ENCODE measurements around the gene GNAS. TPM values are rescaled to one million over a fixed set of nuclear protein-coding genes. Genes with fewer than 3 reads are reported as not detected.

GNAS gene
- total RNA-seq, 2 experiments from 2014 or later: 912 to 952 TPM

- no peak overlapping the region for H3K27ac Mint-ChIP-seq
- H3K36me3 Mint-ChIP-seq (ENCODE audit: low read depth): no peaks in the 10 kb centered on the region
- peaks cover 45% of the 10 kb centered on the region for H3K4me1 Mint-ChIP-seq (ENCODE audit: low read depth)
- ChIA-PET POLR2A (interaction anchor here (1.3 kb wide), 1 partner anchor 10 kb away, joined by 4 read pairs; no protein-coding TSS in a partner anchor), CTCF (interaction anchor here (0.9 to 2.7 kb wide), 3 partner anchors 8 to 10 kb away, joined by 4 to 8 read pairs (median 7); no protein-coding TSS in a partner anchor)
- H3K9me3 Mint-ChIP-seq (ENCODE audit: insufficient read depth): no peaks in the 10 kb centered on the region
- no peak for ATAC-seq
- no peak overlapping the region for H3K4me3 Mint-ChIP-seq
- DNase-seq: no peak
- peaks cover 2% of the 10 kb centered on the region for H3K27me3 Mint-ChIP-seq (ENCODE audit: low read depth)
Observed at GRCh38 chr20:58875541-58876134, 23.1 kb downstream of the GNAS start.

- DNase-seq (no peak), ATAC-seq (no peak)
- H3K4me3 Mint-ChIP-seq: no peak overlapping the region
- H3K27ac Mint-ChIP-seq: no peak overlapping the region
- POLR2A ChIA-PET: no interaction called here
- H3K4me1 Mint-ChIP-seq (ENCODE audit: low read depth): peaks cover 41% of the 10 kb centered on the region
- H3K36me3 Mint-ChIP-seq (ENCODE audit: low read depth): no peaks in the 10 kb centered on the region
- peaks cover 2% of the 10 kb centered on the region for H3K27me3 Mint-ChIP-seq (ENCODE audit: low read depth)
- CTCF ChIA-PET: interaction anchor here (0.6 to 2.7 kb wide), 2 partner anchors 9 to 288 kb away, joined by 4 to 8 read pairs; no protein-coding TSS in a partner anchor
- no peaks in the 10 kb centered on the region for H3K9me3 Mint-ChIP-seq (ENCODE audit: insufficient read depth)
Observed at GRCh38 chr20:58876437-58876836, 23.9 kb downstream of the GNAS start.

GRCh38 chr20:58877050-58877975, 24.8 kb downstream of the GNAS start:
- ATAC-seq (peak; percentile 12), DNase-seq (no peak)
- no peak overlapping the region for H3K4me3 Mint-ChIP-seq
- CTCF ChIA-PET: interaction anchor here (0.6 to 2.7 kb wide), 3 partner anchors 10 to 527 kb away, joined by 3 to 8 read pairs (median 4); no protein-coding TSS in a partner anchor
- H3K36me3 Mint-ChIP-seq (ENCODE audit: low read depth): no peaks in the 10 kb centered on the region
- H3K27ac Mint-ChIP-seq: peak overlapping the region; percentile 69
- no peaks in the 10 kb centered on the region for H3K9me3 Mint-ChIP-seq (ENCODE audit: insufficient read depth)
- POLR2A ChIA-PET: interaction anchor here (1.3 to 1.5 kb wide), 2 partner anchors 12 to 155 kb away, joined by 4 read pairs; partner anchors contain the start of gene ATP5F1E
- peaks cover 41% of the 10 kb centered on the region for H3K4me1 Mint-ChIP-seq (ENCODE audit: low read depth)
- no peaks in the 10 kb centered on the region for H3K27me3 Mint-ChIP-seq (ENCODE audit: low read depth)

GRCh38 chr20:58877976-58878360, 25.5 kb downstream of the GNAS start:
- CTCF ChIA-PET: interaction anchor here (2.7 kb wide), 1 partner anchor 10 kb away, joined by 8 read pairs; no protein-coding TSS in a partner anchor
- Mint-ChIP-seq H3K27ac (peak overlapping the region; percentile 69), H3K36me3 (ENCODE audit: low read depth) (no peaks in the 10 kb centered on the region), H3K27me3 (ENCODE audit: low read depth) (no peaks in the 10 kb centered on the region), H3K4me3 (peak overlapping the region; percentile 15), H3K4me1 (ENCODE audit: low read depth) (peaks cover 34% of the 10 kb centered on the region), H3K9me3 (ENCODE audit: insufficient read depth) (no peaks in the 10 kb centered on the region)
- ATAC-seq (peak; percentile 90), DNase-seq (peak; percentile 64)
- POLR2A ChIA-PET: interaction anchor here (1.3 to 1.5 kb wide), 2 partner anchors 11 to 154 kb away, joined by 4 read pairs; partner anchors contain the start of gene ATP5F1E

GRCh38 chr20:58878399-58878798, 25.9 kb downstream of the GNAS start:
- ChIA-PET POLR2A (interaction anchor here (1.3 to 1.5 kb wide), 2 partner anchors 11 to 154 kb away, joined by 4 read pairs; partner anchors contain the start of gene ATP5F1E), CTCF (interaction anchor here (0.5 to 2.1 kb wide), 2 partner anchors 8 to 14 kb away, joined by 3 to 9 read pairs; no protein-coding TSS in a partner anchor)
- H3K36me3 Mint-ChIP-seq (ENCODE audit: low read depth): no peaks in the 10 kb centered on the region
- ATAC-seq (no peak), DNase-seq (no peak)
- no peaks in the 10 kb centered on the region for H3K9me3 Mint-ChIP-seq (ENCODE audit: insufficient read depth)
- H3K4me1 Mint-ChIP-seq (ENCODE audit: low read depth): peaks cover 32% of the 10 kb centered on the region
- no peak overlapping the region for H3K4me3 Mint-ChIP-seq
- no peaks in the 10 kb centered on the region for H3K27me3 Mint-ChIP-seq (ENCODE audit: low read depth)
- H3K27ac Mint-ChIP-seq: peak overlapping the region; percentile 69

GRCh38 chr20:58880441-58880840, 27.9 kb downstream of the GNAS start:
- H3K9me3 Mint-ChIP-seq (ENCODE audit: insufficient read depth): no peaks in the 10 kb centered on the region
- H3K36me3 Mint-ChIP-seq (ENCODE audit: low read depth): peaks cover 2% of the 10 kb centered on the region
- no peak overlapping the region for H3K27ac Mint-ChIP-seq
- no peak overlapping the region for H3K4me3 Mint-ChIP-seq
- H3K4me1 Mint-ChIP-seq (ENCODE audit: low read depth): peaks cover 40% of the 10 kb centered on the region
- no peaks in the 10 kb centered on the region for H3K27me3 Mint-ChIP-seq (ENCODE audit: low read depth)
- no peak for DNase-seq
- ATAC-seq: no peak
- ChIA-PET POLR2A (interaction anchor here (0.6 kb wide), 1 partner anchor 97 kb away, joined by 5 read pairs; no protein-coding TSS in a partner anchor), CTCF (interaction anchor here (0.6 to 2.1 kb wide), 2 partner anchors 10 to 221 kb away, joined by 3 to 9 read pairs; no protein-coding TSS in a partner anchor)

GRCh38 chr20:58880994-58881752, 28.7 kb downstream of the GNAS start:
- H3K27me3 Mint-ChIP-seq (ENCODE audit: low read depth): no peaks in the 10 kb centered on the region
- H3K9me3 Mint-ChIP-seq (ENCODE audit: insufficient read depth): no peaks in the 10 kb centered on the region
- H3K4me1 Mint-ChIP-seq (ENCODE audit: low read depth): peaks cover 43% of the 10 kb centered on the region
- peaks cover 2% of the 10 kb centered on the region for H3K36me3 Mint-ChIP-seq (ENCODE audit: low read depth)
- DNase-seq (no peak), ATAC-seq (no peak)
- H3K27ac Mint-ChIP-seq: no peak overlapping the region
- ChIA-PET CTCF (interaction anchor here (1.0 to 1.5 kb wide), 2 partner anchors 16 to 326 kb away, joined by 3 read pairs; no protein-coding TSS in a partner anchor), POLR2A (no interaction called here)
- H3K4me3 Mint-ChIP-seq: no peak overlapping the region

- no peak for DNase-seq
- ATAC-seq: no peak
- peaks cover 2% of the 10 kb centered on the region for H3K36me3 Mint-ChIP-seq (ENCODE audit: low read depth)
- POLR2A ChIA-PET: no interaction called here
- no peak overlapping the region for H3K27ac Mint-ChIP-seq
- peaks cover 49% of the 10 kb centered on the region for H3K4me1 Mint-ChIP-seq (ENCODE audit: low read depth)
- CTCF ChIA-PET: interaction anchor here (1.5 to 2.6 kb wide), 2 partner anchors 12 to 15 kb away, joined by 4 to 11 read pairs; no protein-coding TSS in a partner anchor
- H3K27me3 Mint-ChIP-seq (ENCODE audit: low read depth): no peaks in the 10 kb centered on the region
- no peak overlapping the region for H3K4me3 Mint-ChIP-seq
- H3K9me3 Mint-ChIP-seq (ENCODE audit: insufficient read depth): no peaks in the 10 kb centered on the region
Observed at GRCh38 chr20:58882704-58883089, 30.2 kb downstream of the GNAS start.

GRCh38 chr20:58883241-58883691, 30.8 kb downstream of the GNAS start:
- H3K4me3 Mint-ChIP-seq: no peak overlapping the region
- ATAC-seq (no peak), DNase-seq (no peak)
- H3K27me3 Mint-ChIP-seq (ENCODE audit: low read depth): no peaks in the 10 kb centered on the region
- peaks cover 2% of the 10 kb centered on the region for H3K36me3 Mint-ChIP-seq (ENCODE audit: low read depth)
- peaks cover 48% of the 10 kb centered on the region for H3K4me1 Mint-ChIP-seq (ENCODE audit: low read depth)
- H3K9me3 Mint-ChIP-seq (ENCODE audit: insufficient read depth): no peaks in the 10 kb centered on the region
- POLR2A ChIA-PET: interaction anchor here (0.8 kb wide), 1 partner anchor 149 kb away, joined by 3 read pairs; the partner anchor contains the start of gene ATP5F1E
- no peak overlapping the region for H3K27ac Mint-ChIP-seq
- CTCF ChIA-PET: interaction anchor here (1.5 to 2.6 kb wide), 2 partner anchors 12 to 16 kb away, joined by 4 to 11 read pairs; no protein-coding TSS in a partner anchor

- ChIA-PET CTCF (interaction anchor here (1.8 to 2.6 kb wide), 2 partner anchors 10 to 14 kb away, joined by 7 to 11 read pairs; no protein-coding TSS in a partner anchor), POLR2A (interaction anchor here (0.5 kb wide), 1 partner anchor 233 kb away, joined by 4 read pairs; no protein-coding TSS in a partner anchor)
Observed at GRCh38 chr20:58884966-58885365, 32.5 kb downstream of the GNAS start.

More at GRCh38 chr20:58884966-58885365, 32.5 kb downstream of the GNAS start:
- no peak overlapping the region for H3K27ac Mint-ChIP-seq
- H3K36me3 Mint-ChIP-seq (ENCODE audit: low read depth): peaks cover 2% of the 10 kb centered on the region
- peaks cover 33% of the 10 kb centered on the region for H3K4me1 Mint-ChIP-seq (ENCODE audit: low read depth)
- H3K9me3 Mint-ChIP-seq (ENCODE audit: insufficient read depth): no peaks in the 10 kb centered on the region
- ATAC-seq (no peak), DNase-seq (no peak)
- H3K4me3 Mint-ChIP-seq: no peak overlapping the region
- H3K27me3 Mint-ChIP-seq (ENCODE audit: low read depth): no peaks in the 10 kb centered on the region
